Measurements from ENCODE around the gene LRRFIP1. TPM values are rescaled to one million over a fixed set of nuclear protein-coding genes. Genes with fewer than 3 reads are reported as not detected.

The LRRFIP1 gene
- polyA plus RNA-seq, 1 experiment = 71.1 TPM

DNA sequence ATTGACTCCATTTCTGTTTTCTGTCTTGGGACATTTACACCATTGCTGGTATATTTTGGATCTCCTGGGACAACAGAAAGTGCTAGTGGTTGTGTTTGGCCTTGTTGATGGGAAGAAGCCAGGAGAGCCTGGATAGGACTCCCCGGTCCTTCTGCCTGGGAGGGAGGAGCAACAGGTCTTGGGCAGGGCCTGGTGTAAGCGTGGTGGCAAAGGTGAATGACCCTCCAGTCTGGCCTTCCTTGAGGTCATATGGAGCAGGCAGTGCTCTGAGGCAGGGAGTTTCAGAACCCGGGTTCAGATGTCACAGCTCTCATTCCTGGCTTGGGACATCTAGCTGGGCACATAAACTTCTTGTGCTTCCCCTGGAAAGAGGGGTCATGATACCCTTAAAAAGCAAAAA, 115.2 kb downstream of the LRRFIP1 start:
- DNase-seq (ENCODE audit: low read depth, low spot score) = no peak
- CTCF ChIA-PET = interaction anchor here (0.8 to 5.4 kb wide), 8 partner anchors 11 to 230 kb away, joined by 3 to 101 read pairs (median 6); no protein-coding TSS in a partner anchor
- H3K27me3 ChIP-seq (ENCODE audit: control insufficient read depth, insufficient read depth, low read length) = no peaks in the 10 kb centered on the region
- POLR2A ChIA-PET = no interaction called here
- H3K4me3 ChIP-seq (ENCODE audit: low read depth, low read length) = no peak overlapping the region
- H3K27ac ChIP-seq (ENCODE audit: low read depth, low read length) = no peak overlapping the region
- TF ChIP-seq, protein P1, sequence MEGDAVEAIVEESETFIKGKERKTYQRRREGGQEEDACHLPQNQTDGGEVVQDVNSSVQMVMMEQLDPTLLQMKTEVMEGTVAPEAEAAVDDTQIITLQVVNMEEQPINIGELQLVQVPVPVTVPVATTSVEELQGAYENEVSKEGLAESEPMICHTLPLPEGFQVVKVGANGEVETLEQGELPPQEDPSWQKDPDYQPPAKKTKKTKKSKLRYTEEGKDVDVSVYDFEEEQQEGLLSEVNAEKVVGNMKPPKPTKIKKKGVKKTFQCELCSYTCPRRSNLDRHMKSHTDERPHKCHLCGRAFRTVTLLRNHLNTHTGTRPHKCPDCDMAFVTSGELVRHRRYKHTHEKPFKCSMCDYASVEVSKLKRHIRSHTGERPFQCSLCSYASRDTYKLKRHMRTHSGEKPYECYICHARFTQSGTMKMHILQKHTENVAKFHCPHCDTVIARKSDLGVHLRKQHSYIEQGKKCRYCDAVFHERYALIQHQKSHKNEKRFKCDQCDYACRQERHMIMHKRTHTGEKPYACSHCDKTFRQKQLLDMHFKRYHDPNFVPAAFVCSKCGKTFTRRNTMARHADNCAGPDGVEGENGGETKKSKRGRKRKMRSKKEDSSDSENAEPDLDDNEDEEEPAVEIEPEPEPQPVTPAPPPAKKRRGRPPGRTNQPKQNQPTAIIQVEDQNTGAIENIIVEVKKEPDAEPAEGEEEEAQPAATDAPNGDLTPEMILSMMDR (IDR thresholded peaks at IDR 0.05; ENCODE audit: low read depth, low read length) = no peak
- H3K9me3 ChIP-seq (ENCODE audit: control insufficient read depth, insufficient read depth, low read length) = no peaks in the 10 kb centered on the region

DNA sequence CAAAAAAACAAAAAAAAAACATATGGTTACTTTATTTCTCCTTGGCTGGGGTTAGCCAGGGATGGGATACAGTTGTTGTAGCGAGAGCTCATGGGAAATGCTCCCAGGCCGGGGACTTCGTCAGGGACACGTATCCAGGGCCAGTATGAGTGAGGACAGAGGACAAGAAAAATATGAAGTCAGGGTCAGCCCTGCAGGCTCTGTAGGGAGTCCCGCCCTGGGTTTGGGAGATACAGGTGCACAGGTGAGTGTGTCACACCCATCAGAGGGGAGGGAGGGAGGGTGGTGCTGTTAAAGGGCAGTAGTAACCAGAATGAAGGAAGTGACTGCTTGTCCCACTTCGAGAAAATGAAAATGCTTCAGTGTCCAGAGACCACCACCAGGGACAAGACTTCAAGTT, 115.6 kb downstream of the LRRFIP1 start:
- no peak overlapping the region for H3K4me3 ChIP-seq (ENCODE audit: low read depth, low read length)
- no peaks in the 10 kb centered on the region for H3K27me3 ChIP-seq (ENCODE audit: control insufficient read depth, insufficient read depth, low read length)
- CTCF ChIA-PET = interaction anchor here (0.8 to 5.4 kb wide), 10 partner anchors 11 to 230 kb away, joined by 3 to 101 read pairs (median 16); no protein-coding TSS in a partner anchor
- H3K27ac ChIP-seq (ENCODE audit: low read depth, low read length) = no peak overlapping the region
- H3K9me3 ChIP-seq (ENCODE audit: control insufficient read depth, insufficient read depth, low read length) = no peaks in the 10 kb centered on the region
- POLR2A ChIA-PET = no interaction called here
- no peak for DNase-seq (ENCODE audit: low read depth, low spot score)
- TF ChIP-seq, protein P1 (IDR thresholded peaks at IDR 0.05; ENCODE audit: low read depth, low read length) = no peak

DNA sequence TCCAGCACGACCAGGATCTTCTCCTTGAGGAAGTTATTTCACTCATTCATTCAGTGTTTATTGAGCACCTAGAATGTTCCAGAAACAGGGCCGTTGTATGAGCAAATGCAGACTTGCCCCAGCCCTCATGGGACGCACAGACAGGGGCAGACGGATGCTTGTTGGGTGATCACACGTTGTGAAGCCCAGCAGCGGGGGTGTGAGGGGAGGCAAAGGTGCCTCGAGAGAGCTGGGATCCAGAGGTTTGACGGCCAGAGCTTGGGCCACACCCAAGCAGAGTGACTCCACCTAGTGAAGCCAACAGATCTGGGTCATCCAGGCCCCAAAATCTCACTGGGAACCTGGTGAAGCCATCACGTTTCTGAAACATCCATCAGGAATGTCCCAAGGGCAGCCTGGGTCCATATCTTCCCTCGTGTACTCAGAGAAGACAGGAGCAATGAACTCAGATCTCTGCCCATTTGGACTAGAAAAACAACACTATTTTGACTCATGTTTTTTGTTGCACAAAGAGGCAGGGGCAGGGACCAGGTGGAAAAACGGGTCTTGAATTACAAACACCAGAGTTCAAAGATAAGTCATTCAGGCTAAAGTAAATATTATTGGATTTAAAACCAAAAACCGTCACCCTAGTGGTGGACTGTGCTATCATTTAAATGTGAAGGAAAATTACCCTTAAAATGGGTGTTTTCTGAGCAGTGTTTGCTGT, 116.3 kb downstream of the LRRFIP1 start:
- ChIA-PET POLR2A (no interaction called here), CTCF (interaction anchor here (0.8 to 5.4 kb wide), 11 partner anchors 10 to 231 kb away, joined by 3 to 101 read pairs (median 24); no protein-coding TSS in a partner anchor)
- H3K9me3 ChIP-seq (ENCODE audit: control insufficient read depth, insufficient read depth, low read length) = no peaks in the 10 kb centered on the region
- TF ChIP-seq, protein P1 (IDR thresholded peaks at IDR 0.05; ENCODE audit: low read depth, low read length) = 0 out of 2 replicates have a peak, but pooled peaks have one; percentile 25
- no peak overlapping the region for H3K4me3 ChIP-seq (ENCODE audit: low read depth, low read length)
- no peak for DNase-seq (ENCODE audit: low read depth, low spot score)
- H3K27ac ChIP-seq (ENCODE audit: low read depth, low read length) = peak overlapping the region; percentile 21
- no peaks in the 10 kb centered on the region for H3K27me3 ChIP-seq (ENCODE audit: control insufficient read depth, insufficient read depth, low read length)

DNA sequence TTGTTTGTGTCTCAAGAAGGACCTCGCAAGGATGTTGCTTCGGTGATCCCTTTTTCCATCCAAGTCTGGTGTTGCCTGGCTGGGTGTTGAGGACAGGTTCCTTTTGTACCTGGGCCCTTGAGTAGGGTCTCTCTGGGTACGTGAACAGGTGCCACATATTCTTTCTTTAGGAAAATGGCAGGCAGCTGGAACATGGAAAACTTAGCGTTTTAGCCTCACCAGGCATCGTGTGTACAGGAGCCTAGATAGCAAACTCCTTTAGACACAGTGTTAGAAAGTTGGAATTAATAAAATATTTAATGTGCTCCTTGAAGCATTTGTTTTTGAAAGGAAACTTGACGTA, 116.9 kb downstream of the LRRFIP1 start:
- H3K9me3 ChIP-seq (ENCODE audit: control insufficient read depth, insufficient read depth, low read length) = no peaks in the 10 kb centered on the region
- no peaks in the 10 kb centered on the region for H3K27me3 ChIP-seq (ENCODE audit: control insufficient read depth, insufficient read depth, low read length)
- TF ChIP-seq, protein P1 (IDR thresholded peaks at IDR 0.05; ENCODE audit: low read depth, low read length) = no peak; the same call in 1 of the 2 replicates
- no peak overlapping the region for H3K27ac ChIP-seq (ENCODE audit: low read depth, low read length)
- H3K4me3 ChIP-seq (ENCODE audit: low read depth, low read length) = no peak overlapping the region
- ChIA-PET POLR2A (no interaction called here), CTCF (interaction anchor here (1.6 to 5.4 kb wide), 13 partner anchors 10 to 232 kb away, joined by 5 to 101 read pairs (median 24); partner anchors contain the start of gene RAB17)
- DNase-seq (ENCODE audit: low read depth, low spot score) = no peak

GRCh38 chr2:237744613-237745249, 117.3 kb downstream of the LRRFIP1 start:
- POLR2A ChIA-PET = interaction anchor here (0.5 to 0.7 kb wide), 2 partner anchors 28 to 172 kb away, joined by 3 read pairs; no protein-coding TSS in a partner anchor
- no peak overlapping the region for H3K4me3 ChIP-seq (ENCODE audit: low read depth, low read length)
- CTCF ChIA-PET = interaction anchor here (0.6 to 5.4 kb wide), 70 partner anchors 9 to 659 kb away, joined by 3 to 101 read pairs (median 4); partner anchors contain the start of genes COPS8 and RAB17
- no peaks in the 10 kb centered on the region for H3K9me3 ChIP-seq (ENCODE audit: control insufficient read depth, insufficient read depth, low read length)
- TF ChIP-seq, protein P1 (IDR thresholded peaks at IDR 0.05; ENCODE audit: low read depth, low read length) = peak; percentile 99
- no peak for DNase-seq (ENCODE audit: low read depth, low spot score)
- H3K27me3 ChIP-seq (ENCODE audit: control insufficient read depth, insufficient read depth, low read length) = no peaks in the 10 kb centered on the region
- H3K27ac ChIP-seq (ENCODE audit: low read depth, low read length) = peak overlapping the region; percentile 12

All from AG04450 (cell line).